HG03442 (cell line): ENCODE results near the gene EXOC8.
"Not testable (repeated sequence)": the region's sequence is repeated elsewhere in the genome, so short reads cannot be mapped to it uniquely, and the experiment has no call there.

Experiments
- ATAC-seq: cut with Tn5 transposase; IDR thresholded peaks from one replicate; pipeline ENCODE4 v1.9.1; 2021; ENCODE audit warnings: mild to moderate bottlenecking, moderate library complexity; ENCODE audit not compliant: unreplicated experiment

EXOC8 gene

GRCh38 chr1:231353086-231353485, 15.4 kb upstream of the EXOC8 start:
- ATAC-seq: no peak

- ATAC-seq: no peak
Measured at GRCh38 chr1:231351816-231352215, 14.2 kb upstream of the EXOC8 start.

DNA sequence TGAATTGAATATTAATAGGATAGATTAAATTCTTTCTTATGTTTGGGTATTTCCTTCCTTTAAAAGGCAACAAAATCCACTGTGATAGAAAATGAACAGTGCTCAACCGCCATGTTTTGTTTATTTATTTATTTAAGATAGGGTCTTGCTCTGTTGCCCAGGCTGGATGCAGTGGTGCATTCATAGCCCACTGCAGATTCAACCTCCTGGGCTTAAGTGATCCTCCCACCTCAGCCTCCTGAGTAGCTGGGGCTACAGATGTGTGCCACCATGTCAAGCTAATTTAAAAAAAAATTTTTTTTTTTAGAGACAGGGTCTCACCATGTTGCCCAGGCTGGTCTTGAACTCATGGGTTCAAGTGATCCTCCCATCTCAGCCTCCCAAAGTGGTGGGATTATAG, 11.2 kb upstream of the EXOC8 start:
- ATAC-seq: not testable (repeated sequence)

DNA sequence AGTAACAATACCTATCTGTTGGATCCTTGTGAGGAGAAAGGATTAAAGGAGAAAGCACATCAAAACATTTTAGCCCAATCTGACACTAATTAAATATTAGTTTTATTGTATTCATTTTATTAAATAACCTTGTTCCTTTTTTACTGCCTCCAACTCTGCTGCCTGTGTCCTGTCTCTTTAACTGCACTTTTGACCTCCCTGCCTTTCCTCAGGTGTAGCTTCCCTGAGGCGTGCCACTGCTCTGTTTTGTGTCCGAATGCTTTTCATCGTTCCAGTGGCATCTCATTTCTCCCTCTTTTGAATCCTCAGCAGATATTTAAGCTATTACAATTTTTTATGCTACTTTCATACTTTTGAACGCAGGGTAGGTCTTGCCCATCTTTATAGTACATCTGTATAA, 10.8 kb upstream of the EXOC8 start:
- no peak for ATAC-seq

- no peak for ATAC-seq
Measured at GRCh38 chr1:231347961-231348360, 10.3 kb upstream of the EXOC8 start.

DNA sequence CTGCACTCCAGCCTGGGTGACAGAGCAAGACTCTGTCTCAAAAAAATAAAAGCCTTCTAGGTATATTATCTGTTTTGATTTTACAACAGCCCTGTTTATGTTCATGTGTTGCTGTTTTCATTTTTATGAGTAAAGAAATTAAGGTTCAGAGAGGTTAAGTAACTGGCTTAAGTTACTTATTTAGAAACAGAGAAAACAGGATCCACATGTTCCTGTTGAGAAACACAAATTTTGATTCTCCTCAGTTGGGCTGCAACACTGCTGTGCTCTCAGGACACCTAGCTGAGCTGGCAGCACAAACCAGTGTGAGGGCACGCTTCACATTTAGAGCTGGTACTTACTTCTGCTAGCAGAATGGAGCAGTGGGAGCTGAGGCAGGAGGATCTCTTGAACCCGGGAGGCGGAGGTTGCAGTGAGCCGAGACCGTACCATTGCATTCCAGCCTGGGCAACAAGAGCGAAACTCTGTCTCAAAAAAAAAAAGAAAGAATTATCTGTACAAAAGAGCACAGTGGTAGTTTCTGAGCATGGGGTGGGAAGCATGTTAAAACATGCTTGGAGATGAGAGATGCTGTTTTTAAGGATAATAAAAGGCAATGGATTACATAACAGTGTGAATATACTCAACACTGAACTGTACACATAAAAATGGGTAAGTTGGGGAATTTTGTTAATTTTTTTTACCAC, 2.8 kb upstream of the EXOC8 start:
- no peak for ATAC-seq

DNA sequence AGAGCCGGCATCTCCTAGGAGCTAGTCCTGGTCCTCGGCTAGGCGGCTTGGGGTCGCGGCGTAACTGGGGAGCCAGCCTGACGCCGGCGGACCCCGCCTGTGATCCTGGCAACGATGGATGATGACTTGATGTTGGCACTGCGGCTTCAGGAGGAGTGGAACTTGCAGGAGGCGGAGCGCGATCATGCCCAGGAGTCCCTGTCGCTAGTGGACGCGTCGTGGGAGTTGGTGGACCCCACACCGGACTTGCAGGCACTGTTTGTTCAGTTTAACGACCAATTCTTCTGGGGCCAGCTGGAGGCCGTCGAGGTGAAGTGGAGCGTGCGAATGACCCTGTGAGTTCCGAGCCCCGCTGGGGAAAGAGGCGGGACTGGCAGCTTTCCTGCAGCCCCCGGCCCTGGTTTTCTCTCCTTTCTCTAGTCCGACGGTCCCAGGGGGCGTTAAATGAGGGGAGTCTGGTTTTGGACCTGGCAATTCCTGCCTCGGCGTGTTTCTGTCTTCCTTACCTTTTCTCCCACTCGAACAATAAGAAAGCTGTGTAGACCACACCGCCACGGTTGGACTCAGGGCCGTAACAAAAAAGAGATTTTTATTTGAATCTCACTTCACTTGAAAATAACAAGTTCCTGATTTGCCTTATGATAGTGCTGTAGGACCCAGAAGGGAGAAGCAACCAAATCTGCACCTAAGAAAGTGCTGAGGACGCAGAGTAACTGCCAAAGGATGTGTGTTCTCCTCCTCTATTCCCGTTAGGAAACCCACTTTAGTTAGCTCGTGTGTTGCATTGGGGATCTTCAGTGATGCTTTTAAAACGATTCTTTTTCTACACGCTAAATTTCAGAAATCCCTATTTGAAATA, 847 bp upstream of the EXOC8 start, which contains the start of gene SPRTN:
TSS of gene SPRTN (plus strand) at position 24 of the 859 bp plus-strand sequence. CDS start at position 115, 91 bp downstream.
- no peak for ATAC-seq

DNA sequence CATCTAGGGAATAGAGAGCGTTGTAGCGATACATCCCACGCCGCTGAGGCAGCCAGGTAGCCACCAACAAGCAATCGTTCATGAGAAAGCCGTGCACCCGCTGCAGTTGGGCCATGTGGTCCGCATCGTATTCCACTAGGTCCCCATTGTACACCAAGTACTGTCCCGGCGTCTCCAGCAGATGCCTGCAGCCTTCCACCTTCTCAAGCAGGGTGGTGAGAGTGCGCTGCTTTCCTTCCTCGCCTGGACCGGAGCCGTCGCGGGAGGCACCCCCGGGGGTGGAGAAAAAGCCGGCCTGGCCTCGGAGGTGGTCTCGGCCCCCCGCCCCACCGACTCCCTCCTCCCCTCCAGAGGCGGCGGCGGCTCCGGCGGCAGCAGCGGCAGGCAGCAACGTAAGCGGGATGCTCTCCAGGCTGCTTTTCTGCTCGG, 595 bp downstream of the EXOC8 start:
- ATAC-seq: no peak

DNA sequence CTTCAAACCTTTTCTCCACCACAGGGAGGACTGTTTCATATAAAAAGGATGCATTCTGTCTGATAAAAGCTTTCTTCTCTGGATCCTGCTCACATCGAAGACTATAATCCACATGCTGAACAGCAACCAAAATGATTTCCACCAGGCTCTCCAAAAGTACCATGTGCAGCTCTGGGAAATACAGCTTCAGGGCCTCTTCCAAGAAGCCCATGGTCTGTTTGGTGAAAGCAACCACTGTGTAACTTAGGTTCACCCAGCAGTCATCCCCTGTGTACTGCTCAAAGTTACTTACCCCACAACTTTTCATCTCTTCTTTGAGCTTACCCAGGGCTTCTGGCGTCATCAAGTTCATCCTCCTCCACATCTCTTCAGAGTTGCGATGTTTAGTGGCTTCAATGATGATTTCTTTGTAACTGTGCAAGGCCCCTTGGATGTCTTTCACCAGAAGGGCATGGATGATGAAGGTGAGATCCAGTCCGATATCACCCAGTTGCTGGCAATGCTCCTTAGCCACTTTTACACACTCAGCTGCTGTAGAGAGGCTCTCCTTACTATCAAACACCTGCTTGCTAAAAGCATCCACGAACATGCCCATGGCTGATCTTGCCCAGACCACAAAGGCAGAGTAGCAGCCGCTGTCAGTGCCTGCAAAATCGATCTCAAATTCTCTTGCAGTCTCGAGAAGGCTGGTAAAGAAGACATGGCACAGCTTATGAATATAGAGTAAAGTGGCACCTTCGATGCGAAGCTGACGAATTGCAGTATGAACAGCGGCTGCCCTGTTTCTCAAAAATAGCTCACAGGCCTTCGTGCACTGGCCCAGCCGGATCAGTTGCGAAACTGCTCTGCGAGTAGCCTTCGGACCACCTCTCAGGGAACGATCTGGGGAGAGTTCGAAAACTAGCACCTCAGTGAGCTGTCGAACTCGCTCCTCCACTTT, 1.7 kb downstream of the EXOC8 start:
- ATAC-seq: no peak

- no peak for ATAC-seq
Measured at GRCh38 chr1:231334952-231335351, 2.7 kb downstream of the EXOC8 start.

DNA sequence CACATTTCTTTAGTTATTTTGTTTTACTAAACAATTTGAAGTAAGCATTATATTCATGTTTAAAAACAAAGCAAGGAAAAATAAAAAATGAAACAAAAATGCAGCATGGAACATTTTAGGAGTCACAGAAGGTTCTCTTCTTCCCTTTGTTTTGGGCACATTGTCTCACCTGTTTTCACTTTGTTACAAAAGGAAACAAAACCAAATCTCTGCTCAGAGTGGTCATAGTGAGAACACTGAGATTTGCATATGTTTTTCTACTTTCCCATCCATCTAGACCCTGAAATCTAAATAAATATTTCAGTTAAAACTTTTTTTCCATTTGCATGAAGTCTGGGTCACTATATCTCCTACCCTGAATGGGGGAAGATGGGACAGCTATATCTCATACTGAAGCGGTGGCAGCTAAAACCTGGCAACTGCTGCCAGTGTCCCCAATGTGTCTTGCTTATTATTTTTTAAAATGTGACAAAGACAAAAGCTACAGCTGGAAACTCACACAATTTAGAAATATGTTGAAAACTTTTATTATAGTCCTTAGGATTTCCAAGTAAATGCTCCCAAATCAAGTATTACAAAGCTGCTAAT, 3.5 kb downstream of the EXOC8 start:
- peak; percentile 28 for ATAC-seq

GRCh38 chr1:231332761-231333160, 4.9 kb downstream of the EXOC8 start:
- ATAC-seq: no peak

DNA sequence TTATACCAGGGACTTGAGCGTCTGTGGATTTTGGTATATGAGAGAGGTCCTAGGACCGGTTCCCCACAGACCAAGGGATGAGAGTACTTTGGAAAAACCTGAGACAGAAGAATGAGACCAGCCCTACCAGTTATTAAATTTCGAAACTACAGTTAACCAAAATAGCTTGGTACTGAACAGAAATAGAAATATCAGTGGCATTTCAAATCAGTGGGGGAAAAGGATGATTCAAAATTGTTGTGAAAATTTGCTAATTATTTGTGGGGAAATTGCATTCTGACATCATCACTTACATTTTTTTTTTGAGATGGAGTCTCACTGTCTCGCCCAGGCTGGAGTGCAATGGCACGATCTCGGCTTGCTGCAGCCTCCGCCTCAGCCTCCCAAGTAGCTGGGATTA, 8.2 kb downstream of the EXOC8 start:
- no peak for ATAC-seq

DNA sequence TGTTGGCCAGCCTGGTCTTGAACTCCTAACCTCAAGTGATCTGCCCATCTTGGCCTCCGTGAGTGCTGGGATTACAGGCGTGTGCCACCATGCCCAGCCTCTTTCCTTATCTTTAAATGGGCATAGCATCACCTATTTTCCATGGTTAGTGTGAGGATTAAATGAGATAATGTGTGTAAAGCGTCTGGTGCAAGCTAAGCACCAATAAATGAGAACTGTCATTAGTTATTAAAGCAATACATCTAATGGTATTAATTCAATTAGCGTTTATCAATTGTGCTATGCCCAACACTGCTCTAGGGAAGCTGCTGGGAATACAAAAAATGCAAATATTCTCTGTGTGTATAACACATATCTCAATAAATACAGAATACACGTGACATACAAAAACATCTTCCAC, 10.0 kb downstream of the EXOC8 start:
- ATAC-seq: no peak

DNA sequence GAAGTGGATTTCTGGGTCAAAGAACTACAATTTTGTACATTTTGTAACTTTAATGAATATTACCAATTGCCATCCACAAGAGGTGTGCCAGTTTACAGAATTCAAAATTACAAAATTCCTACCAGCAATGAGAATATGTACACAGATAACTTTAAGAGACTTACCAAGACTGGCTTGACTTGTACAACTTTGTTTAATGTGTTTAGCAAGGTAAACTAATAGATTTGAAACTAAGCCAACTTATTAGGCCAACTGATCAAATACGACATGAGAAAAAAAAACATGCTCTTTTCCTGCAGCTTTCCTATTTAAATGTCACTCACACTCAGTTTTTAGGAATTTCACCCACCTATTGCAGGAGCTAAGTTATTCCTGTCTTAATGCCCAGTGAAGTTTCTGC, 11.4 kb downstream of the EXOC8 start:
- ATAC-seq: no peak

DNA sequence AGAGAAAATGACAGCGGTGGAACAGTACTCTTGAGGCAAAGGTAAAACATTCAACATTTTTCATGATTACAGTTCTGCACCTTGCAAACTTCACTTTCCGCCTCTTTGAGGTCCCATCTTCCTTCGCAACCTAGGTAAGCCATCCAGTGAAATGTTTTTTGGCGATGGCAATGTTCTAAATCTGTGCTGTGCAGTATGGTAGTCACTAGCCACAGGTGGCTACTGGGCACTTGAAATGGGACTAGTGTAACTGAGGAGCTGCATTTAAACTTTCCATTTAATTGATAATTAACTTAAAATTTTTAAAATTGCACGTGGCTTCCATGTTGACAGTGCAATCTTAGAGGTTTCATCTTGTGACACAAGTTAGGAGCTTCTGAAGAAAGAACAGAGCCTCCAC, 13.0 kb downstream of the EXOC8 start:
- no peak for ATAC-seq

GRCh38 chr1:231322880-231323530, 14.6 kb downstream of the EXOC8 start:
- ATAC-seq: no peak

- no peak for ATAC-seq
Measured at GRCh38 chr1:231319080-231319479, 18.6 kb downstream of the EXOC8 start.

DNA sequence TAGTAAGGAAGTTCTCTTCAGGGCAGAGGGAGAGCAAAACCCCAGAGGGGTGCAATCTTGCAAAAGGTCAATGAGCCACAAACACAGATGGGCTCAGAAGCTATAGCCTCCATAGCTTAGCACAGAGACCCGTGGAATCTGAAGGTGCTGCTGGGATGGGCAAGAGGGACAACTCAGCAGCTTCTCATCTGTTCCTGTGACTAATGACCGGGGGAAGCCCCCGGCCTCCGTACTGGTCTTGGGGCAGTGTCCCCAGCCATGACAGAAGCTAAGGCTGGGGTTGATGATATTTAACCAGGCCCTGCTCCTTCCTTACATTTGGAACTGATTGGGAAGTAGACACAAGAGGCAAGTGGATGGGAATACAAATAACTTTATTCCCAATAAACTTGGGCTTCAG, 19.1 kb downstream of the EXOC8 start:
- ATAC-seq: no peak

- no peak for ATAC-seq
Measured at GRCh38 chr1:231318015-231318355, 19.7 kb downstream of the EXOC8 start.
